B cell (primary cell): ENCODE measurements around the gene WBP11. TPM values are rescaled to one million over a fixed set of nuclear protein-coding genes. Genes with fewer than 3 reads are reported as not detected.

ENCODE experiments used
- ATAC-seq: fragments of 200-7000 bp; cut with Tn5 transposase; one replicate; pipeline ENCODE4 v1.10.0; 2021; ENCODE audit warnings: low read depth, mild to moderate bottlenecking, moderate number of reproducible peaks, moderate library complexity
- CTCF ChIA-PET: fragments of 350-600 bp; sonication (Branson Sonifier 250); formaldehyde crosslinking; loops from one replicate; lab custom pipeline; 2021; ENCODE audit warnings: antibody characterized with exemption, inconsistent platforms; lab: Charles Lee
- POLR2A ChIA-PET: fragments of 350-600 bp; sonication (Branson Sonifier 250); formaldehyde crosslinking; loops from one replicate; lab custom pipeline; 2021; ENCODE audit warnings: antibody characterized with exemption; lab: Charles Lee
- DNase-seq: peaks from one replicate; pipeline ENCODE4 v3.0.0; 2013
- H2AFZ ChIP-seq: 2 replicates; pipeline ENCODE4 v1.6.1; 2012; ENCODE audit warnings: mild to moderate bottlenecking, low read depth, low read length; ENCODE audit not compliant: insufficient read depth, poor library complexity, severe bottlenecking
- H3K27ac ChIP-seq, 2 donors: 1 replicate in 1 of 2; 2 replicates in 1 of 2; pipeline ENCODE4 v1.5.1; 2012 to 2013; ENCODE audit warnings: low read length in 2 of 2, mild to moderate bottlenecking in 2 of 2, moderate library complexity in 1 of 2
- H3K27me3 ChIP-seq, 4 experiments: fragments of 200-600 bp in 1 of 4; sonication (generic) in 1 of 4; replicated peaks in 1 of 4; 1 replicate in 2 of 4; 2 replicates in 2 of 4; pipeline versions ENCODE4 v1.6.1 to v1.7.0; 2013 to 2016; ENCODE audit warnings: low read length in 3 of 4, mild to moderate bottlenecking in 2 of 4, mixed read lengths in 1 of 4, moderate library complexity in 1 of 4; ENCODE audit not compliant: insufficient read depth in 4 of 4, control insufficient read depth in 3 of 4; ENCODE audit errors: control extremely low read depth in 1 of 4
- H3K36me3 ChIP-seq, 2 experiments: replicated peaks in 1 of 2; 1 replicate in 1 of 2; 2 replicates in 1 of 2; pipeline versions ENCODE4 v1.6.1 to v1.7.1; 2013; ENCODE audit warnings: low read length in 1 of 2; ENCODE audit not compliant: insufficient read depth in 2 of 2, control insufficient read depth in 1 of 2; ENCODE audit errors: control extremely low read depth in 1 of 2, extremely low read depth in 1 of 2
- H3K4me1 ChIP-seq, 2 donors: fragments of 200-600 bp in 1 of 2; sonication (generic) in 1 of 2; 1 replicate in 1 of 2; 2 replicates in 1 of 2; pipeline versions ENCODE4 v1.5.1 to v1.6.1; 2013 to 2017; ENCODE audit warnings: low read length in 2 of 2; ENCODE audit not compliant: control insufficient read depth in 2 of 2, insufficient read depth in 2 of 2
- H3K4me2 ChIP-seq: replicated peaks from 2 replicates; pipeline ENCODE3; 2012; ENCODE audit warnings: mild to moderate bottlenecking, low read depth, low read length; ENCODE audit not compliant: poor library complexity, severe bottlenecking
- H3K4me3 ChIP-seq, 5 experiments: fragments of 200-600 bp in 1 of 5; sonication (generic) in 1 of 5; 1 replicate in 3 of 5; 2 replicates in 2 of 5; pipeline versions ENCODE4 v1.5.1 to v1.7.0; 2011 to 2016; ENCODE audit warnings: low read length in 4 of 5, mild to moderate bottlenecking in 4 of 5, low read depth in 2 of 5, control low read depth in 1 of 5, moderate library complexity in 1 of 5; ENCODE audit not compliant: insufficient read depth in 1 of 5; ENCODE audit errors: control extremely low read depth in 1 of 5, extremely low read depth in 1 of 5
- H3K79me2 ChIP-seq: fragments of 200-600 bp; sonication (generic); one replicate; pipeline ENCODE4 v1.6.0; 2016; ENCODE audit warnings: low read length; ENCODE audit not compliant: control insufficient read depth, insufficient read depth
- H3K9ac ChIP-seq: fragments of 200-600 bp; sonication (generic); 2 replicates; pipeline ENCODE4 v1.6.1; 2017; ENCODE audit warnings: mild to moderate bottlenecking, low read length, moderate library complexity
- H3K9me3 ChIP-seq, 3 donors: one replicate each; pipeline versions ENCODE4 v1.6.1 to v1.7.1; 2013; ENCODE audit warnings: low read length in 2 of 3; ENCODE audit not compliant: control insufficient read depth in 2 of 3, insufficient read depth in 1 of 3; ENCODE audit errors: control extremely low read depth in 1 of 3
- H4K20me1 ChIP-seq: 2 replicates; pipeline ENCODE4 v1.6.0; 2012; ENCODE audit warnings: mild to moderate bottlenecking, low read length; ENCODE audit not compliant: insufficient read depth, control insufficient read depth, poor library complexity, severe bottlenecking
- H3K27ac Mint-ChIP-seq: one replicate; pipeline ENCODE4 v1.8.0; 2021; ENCODE audit warnings: mixed read lengths
- H3K27me3 Mint-ChIP-seq: one replicate; pipeline ENCODE4 v1.8.0; 2021; ENCODE audit warnings: mixed read lengths
- H3K4me1 Mint-ChIP-seq: one replicate; pipeline ENCODE4 v1.8.0; 2021; ENCODE audit warnings: mixed read lengths
- H3K4me3 Mint-ChIP-seq: one replicate; pipeline ENCODE4 v1.8.0; 2021; ENCODE audit warnings: mixed read lengths
- H3K9me3 Mint-ChIP-seq: one replicate; pipeline ENCODE4 v1.8.0; 2022; ENCODE audit warnings: mixed read lengths; ENCODE audit not compliant: insufficient read depth
- EZH2 ChIP-seq: IDR thresholded peaks from 2 replicates; pipeline ENCODE4 v1.6.1; 2012; ENCODE audit warnings: borderline replicate concordance, low read depth, mild to moderate bottlenecking, moderate library complexity, low read length; ENCODE audit not compliant: insufficient read depth, poor library complexity, severe bottlenecking
- WGBS: methylation state at CpG from one replicate; pipeline ENCODE4 v1.1.5; 2013; ENCODE audit warnings: missing lambda C conversion rate; ENCODE audit not compliant: insufficient coverage; 5-methylcytosine and 5-hydroxymethylcytosine counted together
- intact Hi-C: fragments of 100-400 bp; cut with micrococcal nuclease; formaldehyde crosslinking; loops from one replicate; pipeline ENCODE4 v1.10.0; 2022
- polyA plus RNA-seq: library from polyadenylated mRNA; depleted of rRNA; stranded (reverse); fragments of >200 nt; gene quantifications from 2 replicates; pipeline ENCODE4 v1.2.3, GENCODE V29; 2012
- total RNA-seq, 2 donors: library from RNA; stranded (reverse); fragments of 120-200 nt in 1 of 2; gene quantifications; 1 replicate in 1 of 2; 2 replicates in 1 of 2; pipeline versions ENCODE4 v1.2.3 to v1.2.4, GENCODE V29; 2013 to 2022
- TF ChIP-seq, protein P1 (sequence below): fragments of 200-600 bp; IDR thresholded peaks from one replicate; pipeline ENCODE4 v1.8.0; 2022; ENCODE audit warnings: antibody characterized with exemption, mild to moderate bottlenecking

WBP11 gene
- total and polyA plus RNA-seq, 2 donors (not counting 1 experiment from before 2014, with no cell fraction given) = 13.6 to 84.7 TPM

DNA sequence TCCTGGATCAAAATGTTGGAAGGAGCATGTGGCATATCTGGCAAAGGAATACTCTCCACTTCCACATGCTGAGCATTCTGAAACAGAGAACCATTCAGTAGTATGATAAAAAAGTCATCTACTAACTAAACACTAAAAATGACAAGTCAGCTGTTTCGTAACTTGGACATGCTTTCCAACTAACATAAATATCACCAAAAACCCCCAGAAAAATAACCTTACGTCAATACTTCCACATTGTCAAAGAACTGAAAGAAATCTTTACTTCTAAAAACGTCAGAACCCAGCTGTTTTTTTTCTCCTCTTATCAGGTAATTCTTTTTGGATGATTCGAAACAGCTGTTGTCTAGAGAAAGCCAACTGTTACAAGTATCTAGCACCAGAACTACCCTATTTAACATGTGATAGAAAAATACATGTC is 8.2 kb downstream of the WBP11 start:
- no peak overlapping the region for H3K4me3 ChIP-seq
- peak overlapping the region in 1 of 2 donors; percentile 10 for H3K27ac ChIP-seq
- H3K4me1 ChIP-seq = no peaks in the 10 kb centered on the region
- H2AFZ ChIP-seq = no peak overlapping the region
- peaks cover 22 to 81% of the 10 kb centered on the region in 2 experiments for H3K36me3 ChIP-seq
- H3K4me3 Mint-ChIP-seq = no peak overlapping the region
- POLR2A ChIA-PET = no interaction called here
- intact Hi-C loops = no loop called here
- no peaks in the 10 kb centered on the region for H3K79me2 ChIP-seq
- CTCF ChIA-PET = no interaction called here
- no peaks in the 10 kb centered on the region for H3K9me3 ChIP-seq
- ATAC-seq = peak; percentile 17
- no peak overlapping the region for H3K4me2 ChIP-seq
- TF ChIP-seq, protein P1, sequence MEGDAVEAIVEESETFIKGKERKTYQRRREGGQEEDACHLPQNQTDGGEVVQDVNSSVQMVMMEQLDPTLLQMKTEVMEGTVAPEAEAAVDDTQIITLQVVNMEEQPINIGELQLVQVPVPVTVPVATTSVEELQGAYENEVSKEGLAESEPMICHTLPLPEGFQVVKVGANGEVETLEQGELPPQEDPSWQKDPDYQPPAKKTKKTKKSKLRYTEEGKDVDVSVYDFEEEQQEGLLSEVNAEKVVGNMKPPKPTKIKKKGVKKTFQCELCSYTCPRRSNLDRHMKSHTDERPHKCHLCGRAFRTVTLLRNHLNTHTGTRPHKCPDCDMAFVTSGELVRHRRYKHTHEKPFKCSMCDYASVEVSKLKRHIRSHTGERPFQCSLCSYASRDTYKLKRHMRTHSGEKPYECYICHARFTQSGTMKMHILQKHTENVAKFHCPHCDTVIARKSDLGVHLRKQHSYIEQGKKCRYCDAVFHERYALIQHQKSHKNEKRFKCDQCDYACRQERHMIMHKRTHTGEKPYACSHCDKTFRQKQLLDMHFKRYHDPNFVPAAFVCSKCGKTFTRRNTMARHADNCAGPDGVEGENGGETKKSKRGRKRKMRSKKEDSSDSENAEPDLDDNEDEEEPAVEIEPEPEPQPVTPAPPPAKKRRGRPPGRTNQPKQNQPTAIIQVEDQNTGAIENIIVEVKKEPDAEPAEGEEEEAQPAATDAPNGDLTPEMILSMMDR = no peak
- TF ChIP-seq EZH2 = no peak
- no peaks in the 10 kb centered on the region for H3K27me3 Mint-ChIP-seq
- no peaks in the 10 kb centered on the region for H4K20me1 ChIP-seq
- no peaks in the 10 kb centered on the region for H3K9me3 Mint-ChIP-seq
- H3K27ac Mint-ChIP-seq = peak overlapping the region; percentile 29
- no peak overlapping the region for H3K9ac ChIP-seq
- H3K27me3 ChIP-seq = no peaks in the 10 kb centered on the region
- H3K4me1 Mint-ChIP-seq = peaks cover 6% of the 10 kb centered on the region
- WGBS = no CpG with 5 or more reads among the region's 4 CpGs
- no peak for DNase-seq

DNA sequence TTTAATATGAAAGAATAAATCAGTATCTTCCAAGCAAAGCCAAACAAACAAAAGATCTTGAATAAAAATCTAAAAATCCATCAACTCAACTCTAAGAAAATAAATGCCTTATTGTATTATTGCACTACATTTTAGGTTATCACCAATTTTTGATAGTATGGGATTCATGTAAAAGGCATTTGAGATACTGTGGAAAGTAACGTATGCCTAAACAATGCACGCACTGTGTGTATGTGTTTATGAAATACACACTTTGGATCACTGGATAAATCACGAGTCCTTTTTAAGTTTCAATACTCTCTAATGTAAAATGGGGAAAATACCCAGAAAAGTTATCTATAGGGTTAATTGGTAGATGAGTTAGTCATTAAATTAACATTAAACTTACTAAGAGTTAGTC is 17.7 kb downstream of the WBP11 start:
- no peak overlapping the region for H2AFZ ChIP-seq
- Mint-ChIP-seq H3K27me3 (no peaks in the 10 kb centered on the region), H3K4me1 (peaks cover 2% of the 10 kb centered on the region), H3K9me3 (no peaks in the 10 kb centered on the region), H3K27ac (no peak overlapping the region), H3K4me3 (no peak overlapping the region)
- H4K20me1 ChIP-seq = no peaks in the 10 kb centered on the region
- WGBS = 100% methylated on average over 2 of the region's 3 CpGs
- TF ChIP-seq, protein P1 = no peak
- TF ChIP-seq EZH2 = no peak
- peaks cover 24 to 48% of the 10 kb centered on the region in 2 experiments for H3K36me3 ChIP-seq
- ATAC-seq (no peak), DNase-seq (no peak)
- H3K9ac ChIP-seq = no peak overlapping the region
- H3K9me3 ChIP-seq = no peaks in the 10 kb centered on the region
- H3K79me2 ChIP-seq = no peaks in the 10 kb centered on the region
- no peak overlapping the region for H3K27ac ChIP-seq
- intact Hi-C loops = no loop called here
- H3K4me2 ChIP-seq = no peak overlapping the region
- H3K4me3 ChIP-seq = no peak overlapping the region
- CTCF ChIA-PET = no interaction called here
- H3K27me3 ChIP-seq = no peaks in the 10 kb centered on the region
- H3K4me1 ChIP-seq = no peaks in the 10 kb centered on the region
- POLR2A ChIA-PET = interaction anchor here (0.6 to 0.8 kb wide), 2 partner anchors 15 to 421 kb away, joined by 3 to 6 read pairs; a partner anchor contains a TSS
